ENCODE measurements around the gene CAMK1. TPM values are rescaled to one million over a fixed set of nuclear protein-coding genes. Genes with fewer than 3 reads are reported as not detected.
A peak's percentile ranks its signal among the peaks of the same experiment; 100 is the strongest.

The CAMK1 gene
- total and polyA plus RNA-seq, 9 of the 15 experiments (the other 6 are each of a cell fraction or from before 2014, with no cell fraction given): 0.23 to 10.7 (median 6.0) TPM

DNA sequence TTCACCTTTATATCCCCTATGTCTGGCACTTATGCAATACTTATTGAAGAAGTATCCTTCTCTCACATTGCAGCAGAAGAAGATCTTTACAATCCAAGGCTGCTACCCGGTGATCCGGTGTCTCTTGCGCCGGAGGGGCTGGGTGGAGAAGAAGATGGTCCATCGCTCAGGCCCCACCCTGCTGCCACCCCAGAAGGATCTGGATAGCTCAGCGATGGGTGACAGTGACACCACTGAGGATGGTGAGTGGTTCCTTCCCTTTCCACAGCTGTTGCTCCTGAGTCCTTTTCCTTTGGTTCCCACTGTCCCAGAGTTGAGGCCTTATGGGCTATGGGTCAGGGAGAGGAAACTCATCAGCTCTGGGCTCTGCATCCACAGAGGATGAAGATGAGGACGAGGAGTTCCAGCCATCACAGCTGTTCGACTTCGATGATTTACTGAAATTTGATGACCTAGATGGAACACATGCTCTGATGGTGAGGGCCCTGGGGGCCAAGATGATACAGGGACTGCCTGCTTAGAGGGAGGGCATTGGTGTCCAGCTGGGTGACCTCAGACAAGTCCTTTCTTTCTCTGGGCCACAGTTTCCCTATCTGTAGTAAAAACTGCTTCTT is 43.2 kb upstream of the CAMK1 start (continued):
- TF ChIP-seq BRCA1 (IDR thresholded peaks at IDR 0.05) (no peak), BRCA1 (CRISPR knock-in tag; IDR thresholded peaks at IDR 0.05) (0 out of 2 replicates have a peak, but pooled peaks have one; percentile 57), SP1 (CRISPR knock-in tag; IDR thresholded peaks at IDR 0.05) (no peak), SMARCE1 (IDR thresholded peaks at IDR 0.05) (no peak), ZNF134 (CRISPR knock-in tag; conservative IDR thresholded peaks at IDR 0.05) (no peak), NEUROD1 (IDR thresholded peaks at IDR 0.05; ENCODE audit: borderline replicate concordance, low read depth, low read length, partially characterized antibody) (no peak)

DNA sequence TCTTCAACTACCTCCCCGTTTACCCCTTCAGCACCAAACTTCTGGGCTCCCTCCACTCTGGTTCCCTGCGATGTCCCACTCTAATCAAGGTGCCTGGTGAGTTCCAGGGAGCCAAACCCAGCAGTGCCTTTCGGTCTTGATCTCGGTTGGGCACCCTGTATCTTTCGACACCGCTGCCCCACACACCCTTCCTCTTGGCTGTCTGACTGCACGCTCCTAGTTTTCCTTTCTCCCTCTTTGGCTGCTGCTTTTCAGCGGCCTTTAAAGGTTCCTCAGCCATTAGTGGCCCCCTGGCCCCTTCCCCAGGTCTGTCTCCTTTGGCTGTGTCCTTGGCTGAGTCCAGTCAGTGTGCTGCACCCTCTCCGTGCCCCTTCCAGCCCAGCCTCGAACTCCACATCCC is 41.1 kb upstream of the CAMK1 start:
- WGBS (ENCODE audit: insufficient coverage, low coverage, missing lambda C conversion rate): 91% methylated on average over 10 of the region's 10 CpGs
- DNase-seq (ENCODE audit: extremely low read depth in 1 of 4, low spot score in 3 of 4) (no peak), ATAC-seq (no peak), FAIRE-seq (no peak)
- Histone ChIP-seq H3K36me3 (ENCODE audit: control insufficient read depth, insufficient read depth, low read length) (peaks cover 70% of the 10 kb centered on the region; the same call in 2 of the 3 replicates), H3K79me2 (ENCODE audit: control insufficient read depth, insufficient read depth, low read length) (no peaks in the 10 kb centered on the region), H3K27me3 (ENCODE audit: control insufficient read depth in 2 of 2, insufficient read depth in 2 of 2, low read length in 2 of 2) (no peaks in the 10 kb centered on the region), H3K4me2 (ENCODE audit: insufficient read depth, low read length) (no peak overlapping the region), H3K9ac (ENCODE audit: insufficient read depth in 1 of 2, low read depth in 2 of 2, low read length in 2 of 2) (0 out of 4 replicates have a peak overlapping the region, but pooled peaks of 1 of the 2 experiments have one; percentile 37), H2AFZ (ENCODE audit: low read depth, low read length) (no peak overlapping the region), H3K27ac (ENCODE audit: extremely low read depth, low read depth, low read length) (no peak overlapping the region), H4K20me1 (replicated peaks; ENCODE audit: control insufficient read depth, insufficient read depth, low read length) (0 out of 2 replicates have a peak, but pooled peaks cover 3% of the 10 kb centered on the region), H3K4me1 (replicated peaks in 1 of 2; ENCODE audit: control insufficient read depth in 2 of 2, insufficient read depth in 2 of 2, low read length in 2 of 2) (peaks cover 0 to 8% of the 10 kb centered on the region in 2 experiments; a peak in 2 of 5 replicates), H3K9me3 (replicated peaks; ENCODE audit: control insufficient read depth, insufficient read depth, low read depth, low read length) (no peaks in the 10 kb centered on the region), H3K4me3 (no peak overlapping the region), H3K9me1 (ENCODE audit: control insufficient read depth, insufficient read depth, low read length) (no peaks in the 10 kb centered on the region)
- ChIA-PET POLR2A (interaction anchor here (0.6 kb wide), 1 partner anchor 220 kb away, joined by 3 read pairs; no protein-coding TSS in a partner anchor), CTCF (ENCODE audit: low intra/inter-chr PET ratio) (no interaction called here)
- intact Hi-C loops (cut with micrococcal nuclease) (no loop called here), in situ Hi-C loops (cut with MboI) (no loop called here)
- TF ChIP-seq HNRNPK (IDR thresholded peaks at IDR 0.05; ENCODE audit: low read depth, low read length, poor library complexity, severe bottlenecking) (no peak), MTA2 (IDR thresholded peaks at IDR 0.05; ENCODE audit: low read depth) (no peak), POLR2A (conservative IDR thresholded peaks at IDR 0.05) (0 out of 2 replicates have a peak, but pooled peaks have one; percentile 6)
- BruUV-seq (replicated peaks): no TSS peak
